GM21619 (cell line): ENCODE measurements around the gene TPSAB1.
"Not testable (repeated sequence)": the region's sequence is repeated elsewhere in the genome, so short reads cannot be mapped to it uniquely, and the experiment has no call there.

ENCODE experiments used
- ATAC-seq: cut with Tn5 transposase; IDR thresholded peaks from one replicate; pipeline ENCODE4 v1.9.1; 2021; ENCODE audit not compliant: unreplicated experiment

TPSAB1 gene

GRCh38 chr16:1245452-1246020, 5.0 kb downstream of the TPSAB1 start:
- no peak for ATAC-seq

GRCh38 chr16:1247903-1248537, 7.5 kb downstream of the TPSAB1 start:
- not testable (repeated sequence) for ATAC-seq

DNA sequence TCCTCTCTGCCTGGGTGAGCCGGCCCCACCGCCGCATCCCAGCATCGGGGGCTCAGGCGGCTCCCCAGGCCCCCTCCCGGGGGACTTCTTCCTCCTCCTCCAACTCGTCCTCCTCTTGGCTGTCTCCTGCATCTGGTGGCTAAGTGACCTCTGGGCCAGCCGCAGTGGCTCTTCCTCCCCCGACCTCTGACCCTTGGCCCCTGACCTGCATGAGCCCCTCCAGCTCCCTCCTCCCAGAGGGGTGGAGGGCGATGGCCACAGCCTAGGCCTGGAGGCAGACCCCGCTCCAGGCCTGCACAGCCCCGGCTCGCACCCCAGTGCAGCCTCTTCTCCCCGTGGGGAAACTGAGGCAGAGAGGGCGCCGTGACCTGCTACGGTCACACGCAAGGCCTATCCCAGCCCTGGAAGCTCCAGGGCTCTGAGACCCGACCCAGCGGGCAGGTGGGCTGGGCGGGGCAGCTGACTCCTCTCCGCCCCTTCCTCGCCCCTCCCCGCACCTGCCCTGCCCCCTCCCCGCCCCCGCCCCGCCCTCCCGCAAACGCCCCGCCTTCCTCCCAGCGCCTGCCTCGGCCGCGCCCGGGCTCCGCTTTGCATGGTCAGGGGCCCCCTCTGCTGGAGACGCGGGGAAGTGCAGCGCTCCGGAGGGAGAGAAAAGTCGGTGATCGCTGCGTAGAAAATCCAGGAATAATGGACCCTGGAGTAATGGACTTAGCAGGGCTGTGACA, 8.7 kb downstream of the TPSAB1 start:
- ATAC-seq, result not testable (repeated sequence)

- ATAC-seq, result not testable (repeated sequence)
These were observed 13.3 kb downstream of the TPSAB1 start for GRCh38 chr16:1253701-1254364.

- not testable (repeated sequence) for ATAC-seq
These were observed 14.3 kb downstream of the TPSAB1 start for GRCh38 chr16:1254821-1255220.

DNA sequence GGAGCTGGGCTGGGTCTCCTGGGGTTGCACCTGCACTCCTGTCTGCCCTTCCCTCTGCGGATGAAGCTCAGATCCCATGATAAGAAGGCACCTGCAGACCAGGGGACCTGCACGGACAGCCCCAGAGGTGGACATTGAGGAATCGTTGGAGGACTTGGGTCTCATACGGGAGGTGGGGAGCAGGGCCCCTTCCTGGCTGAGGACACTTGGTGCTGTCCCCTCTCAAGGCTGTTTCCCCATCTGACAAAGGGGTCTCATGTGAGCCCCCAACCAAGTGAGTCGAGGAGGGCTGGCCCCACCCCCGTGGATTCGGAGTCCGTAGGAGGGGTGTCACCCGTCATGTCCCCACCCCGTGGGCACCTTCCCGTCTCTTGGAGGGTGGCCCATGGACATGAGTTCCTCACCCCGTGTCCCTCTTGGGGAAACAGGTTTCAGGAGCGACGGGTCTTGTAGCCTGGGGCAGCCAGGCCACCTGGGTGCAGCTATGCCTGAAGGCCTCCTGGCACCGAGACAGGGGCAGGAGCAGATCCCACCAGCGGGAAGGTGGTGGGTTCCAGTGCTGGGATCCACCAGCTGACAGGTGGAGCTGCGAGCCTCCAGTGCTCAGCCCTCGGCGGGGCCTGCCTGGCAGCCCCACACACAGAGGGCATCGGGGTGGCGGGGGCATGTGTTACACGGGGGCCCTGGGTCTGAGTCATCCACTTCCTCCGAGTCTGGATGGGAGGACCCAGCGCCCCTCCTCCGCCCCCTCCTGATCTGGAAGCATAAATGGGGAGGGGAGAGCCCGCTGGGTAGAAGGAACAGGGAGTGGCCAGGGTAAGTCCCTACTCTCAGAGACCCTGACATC, 15.0 kb downstream of the TPSAB1 start, which contains the start of gene TPSD1:
TSS of gene TPSD1 (plus strand) at position 794 of the 847 bp plus-strand sequence. CDS start 212 bp downstream, outside the sequence.
- ATAC-seq, result not testable (repeated sequence)

GRCh38 chr16:1256296-1256873, 15.9 kb downstream of the TPSAB1 start:
- ATAC-seq, result not testable (repeated sequence)

DNA sequence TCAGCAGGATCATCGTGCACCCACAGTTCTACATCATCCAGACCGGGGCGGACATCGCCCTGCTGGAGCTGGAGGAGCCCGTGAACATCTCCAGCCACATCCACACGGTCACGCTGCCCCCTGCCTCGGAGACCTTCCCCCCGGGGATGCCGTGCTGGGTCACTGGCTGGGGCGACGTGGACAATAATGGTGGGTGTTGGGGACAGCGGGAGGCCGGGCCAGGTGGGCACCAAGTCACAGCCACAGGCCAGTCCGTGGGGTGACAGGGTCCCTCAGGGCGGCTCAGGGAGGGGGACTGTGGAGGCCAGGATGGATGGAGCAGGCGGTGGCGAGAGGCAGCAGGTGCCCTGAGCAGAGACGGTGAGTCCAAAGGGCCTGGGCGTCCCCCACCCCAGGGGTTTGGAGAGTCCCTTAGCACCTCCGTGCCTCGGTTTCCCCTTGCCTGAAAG, 16.4 kb downstream of the TPSAB1 start:
- ATAC-seq, result no peak

DNA sequence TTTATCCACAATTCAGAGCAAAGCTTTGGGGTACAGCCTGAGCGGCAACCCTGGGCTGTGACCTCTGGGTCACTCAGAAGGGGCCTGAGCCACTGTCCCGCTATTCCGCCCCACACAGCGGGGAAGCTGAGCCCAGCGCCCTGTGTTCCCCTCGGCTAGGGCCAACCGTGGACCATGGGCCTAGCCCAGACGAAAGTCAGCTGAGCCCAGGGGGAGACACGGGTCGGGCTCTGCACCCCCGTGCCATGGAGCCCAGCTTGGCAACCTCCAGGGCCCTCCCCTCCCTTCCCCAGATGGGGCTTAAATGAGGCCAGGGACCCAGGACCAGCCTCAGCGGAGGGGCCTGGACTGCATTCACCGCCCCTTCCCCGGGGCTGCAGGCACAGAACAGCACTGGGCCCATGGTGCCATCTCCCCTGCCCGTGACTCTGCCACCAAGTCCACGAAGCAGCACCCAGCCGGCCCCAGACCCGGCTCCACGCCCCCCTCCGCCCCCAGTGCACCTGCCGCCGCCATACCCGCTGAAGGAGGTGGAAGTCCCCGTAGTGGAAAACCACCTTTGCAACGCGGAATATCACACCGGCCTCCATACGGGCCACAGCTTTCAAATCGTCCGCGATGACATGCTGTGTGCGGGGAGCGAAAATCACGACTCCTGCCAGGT, 17.2 kb downstream of the TPSAB1 start:
- no peak for ATAC-seq

GRCh38 chr16:1258225-1258600, 17.7 kb downstream of the TPSAB1 start:
- ATAC-seq, result no peak

DNA sequence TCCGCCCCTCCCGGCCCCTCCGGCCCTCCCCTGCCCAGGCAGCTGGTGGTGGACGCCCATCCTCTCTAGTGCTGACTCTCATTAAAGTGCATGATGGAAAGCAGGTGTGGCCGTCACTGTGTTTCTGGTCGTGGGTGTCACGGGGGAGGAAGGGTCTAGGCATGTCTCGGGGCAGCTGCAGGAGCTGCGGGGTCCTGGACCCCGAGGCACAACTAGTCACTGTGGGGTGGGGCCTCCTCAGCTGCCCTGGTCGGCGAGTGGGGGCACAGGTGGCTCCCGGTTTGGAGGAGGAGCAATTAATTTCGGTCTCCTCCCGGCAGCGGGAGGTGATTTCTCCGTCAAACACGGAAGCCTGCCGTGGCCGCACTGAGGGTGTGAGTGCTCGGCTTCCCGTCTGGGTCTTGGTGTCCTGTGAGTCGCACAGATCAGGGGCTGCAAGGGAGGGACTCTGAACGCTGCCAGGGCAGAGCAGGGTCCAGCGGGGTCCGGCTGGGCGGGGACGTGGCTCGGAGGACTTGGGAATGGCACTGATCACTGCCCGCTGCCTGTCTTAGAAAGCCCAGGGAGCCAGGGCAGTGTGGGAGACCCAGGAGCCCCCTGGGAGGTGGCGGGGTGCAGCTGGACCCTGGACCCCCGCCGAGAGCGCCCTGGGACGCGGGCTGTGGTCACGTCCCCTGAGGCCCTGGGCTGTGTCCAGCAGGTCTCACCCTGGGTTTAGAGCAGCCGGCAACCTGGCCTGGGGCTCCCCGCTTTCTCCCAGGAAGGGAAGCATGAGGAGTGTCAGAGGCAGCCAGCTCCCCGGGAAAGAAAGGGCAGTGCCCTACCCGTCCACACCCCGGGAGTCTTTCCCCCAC, 18.6 kb downstream of the TPSAB1 start:
- ATAC-seq, result no peak

GRCh38 chr16:1259760-1260068, 19.2 kb downstream of the TPSAB1 start:
- ATAC-seq, result no peak

DNA sequence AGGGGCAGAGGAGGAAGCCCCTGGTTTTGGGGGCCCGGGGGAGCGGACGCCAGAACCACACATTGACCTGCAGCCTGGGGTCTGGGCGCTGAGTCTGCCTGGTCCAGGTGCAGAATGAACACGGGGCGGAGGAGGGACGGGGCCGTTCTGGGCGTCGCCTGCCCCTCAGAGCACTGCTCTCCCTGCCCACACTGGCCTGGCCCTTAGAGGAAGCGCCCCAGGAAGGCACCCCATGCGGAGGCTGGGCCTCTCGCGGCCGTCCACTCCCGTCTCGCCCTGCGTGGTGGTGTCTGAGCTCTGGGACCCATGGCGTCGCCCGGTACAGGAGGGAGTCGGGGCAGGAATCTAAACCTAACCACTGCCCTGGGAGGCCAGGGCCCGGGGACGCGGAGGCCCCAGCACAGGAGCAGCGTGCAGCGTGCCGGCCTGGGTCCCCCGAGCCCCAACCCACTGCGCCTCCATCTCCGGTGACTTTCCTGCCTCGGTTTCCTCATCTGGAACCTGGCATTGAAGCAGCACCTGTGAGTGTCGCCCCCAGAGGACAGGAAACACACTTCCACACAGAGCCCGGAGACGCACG, 19.7 kb downstream of the TPSAB1 start:
- no peak for ATAC-seq

GRCh38 chr16:1261131-1261892, 20.8 kb downstream of the TPSAB1 start:
- no peak for ATAC-seq

DNA sequence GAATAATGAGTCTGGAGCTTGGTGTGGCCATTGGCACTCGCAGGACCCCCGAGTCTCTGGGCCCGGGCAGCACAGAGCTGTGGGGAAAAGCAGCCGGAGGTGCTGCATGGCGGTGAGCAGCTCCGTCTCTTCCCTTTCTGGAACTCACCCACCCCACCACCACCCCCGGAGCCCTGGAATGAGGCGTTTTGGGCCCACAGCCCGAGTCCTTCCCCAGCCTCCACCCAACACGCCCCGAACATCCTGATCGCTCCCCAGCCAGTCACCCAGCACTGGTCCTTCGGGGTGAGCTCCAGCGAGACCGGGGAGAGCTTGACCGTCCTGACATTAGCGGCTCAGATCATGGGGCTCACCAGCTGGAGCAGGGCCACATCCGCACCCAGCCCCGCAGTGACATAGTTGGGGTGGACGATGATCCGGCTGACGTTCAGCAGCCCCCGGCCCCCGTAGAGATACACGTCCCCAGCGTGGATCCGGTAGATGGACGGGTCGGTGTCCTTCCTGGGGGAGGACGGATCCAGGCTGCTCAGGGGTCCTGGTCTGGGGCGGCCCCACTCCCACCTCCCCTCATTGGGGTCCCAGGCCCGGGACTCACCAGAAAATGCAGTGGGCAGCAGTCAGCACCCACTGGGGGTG, 21.8 kb downstream of the TPSAB1 start:
- ATAC-seq, result no peak

GRCh38 chr16:1262846-1263221, 22.3 kb downstream of the TPSAB1 start:
- ATAC-seq, result no peak

- ATAC-seq, result no peak
These were observed 23.3 kb downstream of the TPSAB1 start for GRCh38 chr16:1263591-1264344.
